OCI-LY1 (cell line): ENCODE measurements around the gene ARMH4.

Experiments used
- CTCF ChIP-seq: fragments of 200-600 bp; sonication (generic), shearing (Covaris generic); IDR thresholded peaks from 2 replicates; pipeline ENCODE4 v1.5.1; 2017; ENCODE audit warnings: mild to moderate bottlenecking, antibody characterized with exemption, low read length, moderate library complexity, mixed read lengths
- EZH2 ChIP-seq: fragments of 200-600 bp; sonication (generic), shearing (Covaris generic); IDR thresholded peaks from 2 replicates; pipeline ENCODE4 v1.8.0; 2017; ENCODE audit warnings: borderline replicate concordance, mixed run types, mild to moderate bottlenecking, antibody characterized with exemption, low read length, moderate library complexity, mixed read lengths

GRCh38 chr14:57999471-57999870 is 152.5 kb downstream of the ARMH4 start:
- TF ChIP-seq CTCF (no peak), EZH2 (no peak)
